ENCODE results near the gene SNX8. TPM values are rescaled to one million over a fixed set of nuclear protein-coding genes. Genes with fewer than 3 reads are reported as not detected.

Gene SNX8
- total and polyA plus RNA-seq, 2 of the 13 experiments (the other 11 are each of a cell fraction or from before 2014, with no cell fraction given), result 20.6 to 45.2 TPM

DNA sequence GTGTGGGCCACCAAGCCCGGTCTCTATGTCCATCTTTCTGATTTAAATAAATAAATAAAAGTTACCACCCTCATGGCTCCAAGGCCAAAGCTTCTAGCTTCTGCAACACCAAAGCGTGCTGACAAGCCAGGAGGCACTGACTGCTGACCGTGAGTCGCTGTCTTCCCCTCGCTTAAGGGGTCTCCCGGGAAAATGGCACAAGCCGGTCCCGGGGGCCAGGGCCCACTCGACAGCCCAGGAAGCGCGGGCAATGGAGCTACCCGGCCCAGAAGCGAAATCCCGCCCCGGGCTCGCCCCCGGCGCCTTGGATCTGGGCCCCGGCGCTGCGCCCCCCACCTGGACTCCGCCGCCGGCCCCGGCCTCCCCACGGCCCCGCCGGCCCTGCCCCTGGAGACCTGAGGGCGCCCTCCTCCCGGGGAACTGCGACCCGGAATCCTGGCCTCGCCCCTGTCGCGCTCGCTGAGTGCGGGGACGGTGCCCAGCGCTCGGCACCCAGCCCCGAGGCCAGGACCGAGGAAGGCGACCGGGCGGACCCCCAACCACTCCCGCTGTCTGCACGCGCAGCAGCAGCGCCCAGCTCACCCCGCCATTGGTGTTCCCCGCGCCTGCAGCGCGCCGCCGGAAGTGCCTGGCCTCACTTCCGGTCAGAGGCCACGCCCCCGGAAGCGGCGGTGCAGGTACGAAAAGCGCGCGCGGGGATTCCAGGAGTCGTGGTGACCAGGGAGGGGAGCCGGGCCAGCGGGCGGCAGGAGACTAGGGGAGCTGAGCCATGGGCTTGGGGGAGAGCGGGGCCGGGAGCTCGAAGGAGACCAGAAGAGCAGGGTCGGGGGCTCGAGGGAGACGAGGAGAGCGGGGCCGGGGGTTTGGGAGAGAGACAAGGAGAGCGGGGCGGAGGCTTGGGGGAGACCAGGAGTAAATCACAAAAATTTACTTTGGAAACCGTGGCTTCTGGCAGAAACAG, 72.4 kb downstream of the SNX8 start, which contains the start of the genes MRM2 and NUDT1 (continued):
- TF ChIP-seq ZNF775 (CRISPR knock-in tag; IDR thresholded peaks at IDR 0.05; ENCODE audit: borderline replicate concordance), result no peak
- TF ChIP-seq, protein P1, sequence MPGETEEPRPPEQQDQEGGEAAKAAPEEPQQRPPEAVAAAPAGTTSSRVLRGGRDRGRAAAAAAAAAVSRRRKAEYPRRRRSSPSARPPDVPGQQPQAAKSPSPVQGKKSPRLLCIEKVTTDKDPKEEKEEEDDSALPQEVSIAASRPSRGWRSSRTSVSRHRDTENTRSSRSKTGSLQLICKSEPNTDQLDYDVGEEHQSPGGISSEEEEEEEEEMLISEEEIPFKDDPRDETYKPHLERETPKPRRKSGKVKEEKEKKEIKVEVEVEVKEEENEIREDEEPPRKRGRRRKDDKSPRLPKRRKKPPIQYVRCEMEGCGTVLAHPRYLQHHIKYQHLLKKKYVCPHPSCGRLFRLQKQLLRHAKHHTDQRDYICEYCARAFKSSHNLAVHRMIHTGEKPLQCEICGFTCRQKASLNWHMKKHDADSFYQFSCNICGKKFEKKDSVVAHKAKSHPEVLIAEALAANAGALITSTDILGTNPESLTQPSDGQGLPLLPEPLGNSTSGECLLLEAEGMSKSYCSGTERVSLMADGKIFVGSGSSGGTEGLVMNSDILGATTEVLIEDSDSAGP (CRISPR knock-in tag; IDR thresholded peaks at IDR 0.05; ENCODE audit: borderline replicate concordance), result peak; percentile 79
- no peak for TF ChIP-seq ZNF629 (CRISPR knock-in tag; conservative IDR thresholded peaks at IDR 0.05)
- TF ChIP-seq, protein P2, sequence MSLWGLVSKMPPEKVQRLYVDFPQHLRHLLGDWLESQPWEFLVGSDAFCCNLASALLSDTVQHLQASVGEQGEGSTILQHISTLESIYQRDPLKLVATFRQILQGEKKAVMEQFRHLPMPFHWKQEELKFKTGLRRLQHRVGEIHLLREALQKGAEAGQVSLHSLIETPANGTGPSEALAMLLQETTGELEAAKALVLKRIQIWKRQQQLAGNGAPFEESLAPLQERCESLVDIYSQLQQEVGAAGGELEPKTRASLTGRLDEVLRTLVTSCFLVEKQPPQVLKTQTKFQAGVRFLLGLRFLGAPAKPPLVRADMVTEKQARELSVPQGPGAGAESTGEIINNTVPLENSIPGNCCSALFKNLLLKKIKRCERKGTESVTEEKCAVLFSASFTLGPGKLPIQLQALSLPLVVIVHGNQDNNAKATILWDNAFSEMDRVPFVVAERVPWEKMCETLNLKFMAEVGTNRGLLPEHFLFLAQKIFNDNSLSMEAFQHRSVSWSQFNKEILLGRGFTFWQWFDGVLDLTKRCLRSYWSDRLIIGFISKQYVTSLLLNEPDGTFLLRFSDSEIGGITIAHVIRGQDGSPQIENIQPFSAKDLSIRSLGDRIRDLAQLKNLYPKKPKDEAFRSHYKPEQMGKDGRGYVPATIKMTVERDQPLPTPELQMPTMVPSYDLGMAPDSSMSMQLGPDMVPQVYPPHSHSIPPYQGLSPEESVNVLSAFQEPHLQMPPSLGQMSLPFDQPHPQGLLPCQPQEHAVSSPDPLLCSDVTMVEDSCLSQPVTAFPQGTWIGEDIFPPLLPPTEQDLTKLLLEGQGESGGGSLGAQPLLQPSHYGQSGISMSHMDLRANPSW (CRISPR knock-in tag; IDR thresholded peaks at IDR 0.05; ENCODE audit: borderline replicate concordance), result no peak
- TF ChIP-seq, protein P3, sequence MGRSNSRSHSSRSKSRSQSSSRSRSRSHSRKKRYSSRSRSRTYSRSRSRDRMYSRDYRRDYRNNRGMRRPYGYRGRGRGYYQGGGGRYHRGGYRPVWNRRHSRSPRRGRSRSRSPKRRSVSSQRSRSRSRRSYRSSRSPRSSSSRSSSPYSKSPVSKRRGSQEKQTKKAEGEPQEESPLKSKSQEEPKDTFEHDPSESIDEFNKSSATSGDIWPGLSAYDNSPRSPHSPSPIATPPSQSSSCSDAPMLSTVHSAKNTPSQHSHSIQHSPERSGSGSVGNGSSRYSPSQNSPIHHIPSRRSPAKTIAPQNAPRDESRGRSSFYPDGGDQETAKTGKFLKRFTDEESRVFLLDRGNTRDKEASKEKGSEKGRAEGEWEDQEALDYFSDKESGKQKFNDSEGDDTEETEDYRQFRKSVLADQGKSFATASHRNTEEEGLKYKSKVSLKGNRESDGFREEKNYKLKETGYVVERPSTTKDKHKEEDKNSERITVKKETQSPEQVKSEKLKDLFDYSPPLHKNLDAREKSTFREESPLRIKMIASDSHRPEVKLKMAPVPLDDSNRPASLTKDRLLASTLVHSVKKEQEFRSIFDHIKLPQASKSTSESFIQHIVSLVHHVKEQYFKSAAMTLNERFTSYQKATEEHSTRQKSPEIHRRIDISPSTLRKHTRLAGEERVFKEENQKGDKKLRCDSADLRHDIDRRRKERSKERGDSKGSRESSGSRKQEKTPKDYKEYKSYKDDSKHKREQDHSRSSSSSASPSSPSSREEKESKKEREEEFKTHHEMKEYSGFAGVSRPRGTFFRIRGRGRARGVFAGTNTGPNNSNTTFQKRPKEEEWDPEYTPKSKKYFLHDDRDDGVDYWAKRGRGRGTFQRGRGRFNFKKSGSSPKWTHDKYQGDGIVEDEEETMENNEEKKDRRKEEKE (IDR thresholded peaks at IDR 0.05), result no peak
- TF ChIP-seq RELA (CRISPR knock-in tag; IDR thresholded peaks at IDR 0.05), result no peak; the same call in 1 of the 2 replicates
- TF ChIP-seq PHF8 (CRISPR knock-in tag; IDR thresholded peaks at IDR 0.05), result peak; percentile 97
- no peak for TF ChIP-seq ZNF230 (CRISPR knock-in tag; IDR thresholded peaks at IDR 0.05)
- no peak for TF ChIP-seq ZNF510 (CRISPR knock-in tag; IDR thresholded peaks at IDR 0.05; ENCODE audit: low read depth)
- TF ChIP-seq ZFP41 (CRISPR knock-in tag; IDR thresholded peaks at IDR 0.05; ENCODE audit: borderline replicate concordance), result no peak
- no peak; the same call in 1 of the 2 replicates for TF ChIP-seq MTA1 (CRISPR knock-in tag; IDR thresholded peaks at IDR 0.05; ENCODE audit: borderline replicate concordance)
- TF ChIP-seq MIER2 (CRISPR knock-in tag; IDR thresholded peaks at IDR 0.05), result no peak
- TF ChIP-seq, protein P4, sequence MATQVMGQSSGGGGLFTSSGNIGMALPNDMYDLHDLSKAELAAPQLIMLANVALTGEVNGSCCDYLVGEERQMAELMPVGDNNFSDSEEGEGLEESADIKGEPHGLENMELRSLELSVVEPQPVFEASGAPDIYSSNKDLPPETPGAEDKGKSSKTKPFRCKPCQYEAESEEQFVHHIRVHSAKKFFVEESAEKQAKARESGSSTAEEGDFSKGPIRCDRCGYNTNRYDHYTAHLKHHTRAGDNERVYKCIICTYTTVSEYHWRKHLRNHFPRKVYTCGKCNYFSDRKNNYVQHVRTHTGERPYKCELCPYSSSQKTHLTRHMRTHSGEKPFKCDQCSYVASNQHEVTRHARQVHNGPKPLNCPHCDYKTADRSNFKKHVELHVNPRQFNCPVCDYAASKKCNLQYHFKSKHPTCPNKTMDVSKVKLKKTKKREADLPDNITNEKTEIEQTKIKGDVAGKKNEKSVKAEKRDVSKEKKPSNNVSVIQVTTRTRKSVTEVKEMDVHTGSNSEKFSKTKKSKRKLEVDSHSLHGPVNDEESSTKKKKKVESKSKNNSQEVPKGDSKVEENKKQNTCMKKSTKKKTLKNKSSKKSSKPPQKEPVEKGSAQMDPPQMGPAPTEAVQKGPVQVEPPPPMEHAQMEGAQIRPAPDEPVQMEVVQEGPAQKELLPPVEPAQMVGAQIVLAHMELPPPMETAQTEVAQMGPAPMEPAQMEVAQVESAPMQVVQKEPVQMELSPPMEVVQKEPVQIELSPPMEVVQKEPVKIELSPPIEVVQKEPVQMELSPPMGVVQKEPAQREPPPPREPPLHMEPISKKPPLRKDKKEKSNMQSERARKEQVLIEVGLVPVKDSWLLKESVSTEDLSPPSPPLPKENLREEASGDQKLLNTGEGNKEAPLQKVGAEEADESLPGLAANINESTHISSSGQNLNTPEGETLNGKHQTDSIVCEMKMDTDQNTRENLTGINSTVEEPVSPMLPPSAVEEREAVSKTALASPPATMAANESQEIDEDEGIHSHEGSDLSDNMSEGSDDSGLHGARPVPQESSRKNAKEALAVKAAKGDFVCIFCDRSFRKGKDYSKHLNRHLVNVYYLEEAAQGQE (IDR thresholded peaks at IDR 0.05; ENCODE audit: borderline replicate concordance in 1 of 2, low read depth in 1 of 2, low read length in 2 of 2), result 0 out of 4 replicates have a peak, but pooled peaks of 1 of the 2 experiments have one; percentile 15
- TF ChIP-seq NFKBIZ (CRISPR knock-in tag; IDR thresholded peaks at IDR 0.05), result no peak
- TF ChIP-seq MTF2 (CRISPR knock-in tag; IDR thresholded peaks at IDR 0.05; ENCODE audit: borderline replicate concordance), result no peak
- TF ChIP-seq, protein P5, sequence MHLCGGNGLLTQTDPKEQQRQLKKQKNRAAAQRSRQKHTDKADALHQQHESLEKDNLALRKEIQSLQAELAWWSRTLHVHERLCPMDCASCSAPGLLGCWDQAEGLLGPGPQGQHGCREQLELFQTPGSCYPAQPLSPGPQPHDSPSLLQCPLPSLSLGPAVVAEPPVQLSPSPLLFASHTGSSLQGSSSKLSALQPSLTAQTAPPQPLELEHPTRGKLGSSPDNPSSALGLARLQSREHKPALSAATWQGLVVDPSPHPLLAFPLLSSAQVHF (CRISPR knock-in tag; IDR thresholded peaks at IDR 0.05), result peak; percentile 92; the same call in 1 of the 2 replicates

Data from HepG2 (cell line).